GM06990 (cell line): ENCODE results near the gene PUS1.

Experiments used
- DNase-seq: peaks from one replicate; pipeline ENCODE4 v3.0.0-alpha.2; 2011; ENCODE audit not compliant: insufficient read length; ENCODE audit errors: extremely low read depth
- H3K27me3 ChIP-seq: replicated peaks from 2 replicates; pipeline ENCODE4 v1.6.0; 2011; ENCODE audit warnings: low read length; ENCODE audit not compliant: control insufficient read depth, insufficient read depth
- H3K36me3 ChIP-seq: 2 replicates; pipeline ENCODE4 v1.5.1; 2011; ENCODE audit warnings: low read length; ENCODE audit not compliant: control insufficient read depth, insufficient read depth
- H3K4me3 ChIP-seq: replicated peaks from 2 replicates; pipeline ENCODE4 v1.5.1; 2011; ENCODE audit warnings: low read depth, mild to moderate bottlenecking, control low read depth, low read length
- TF ChIP-seq, protein P1 (sequence below): IDR thresholded peaks from 2 replicates; pipeline ENCODE4 v1.5.1; 2011; ENCODE audit warnings: low read length, control low read depth, mild to moderate bottlenecking, inconsistent platforms; ENCODE audit not compliant: insufficient read depth, poor library complexity, severe bottlenecking

PUS1 gene

DNA sequence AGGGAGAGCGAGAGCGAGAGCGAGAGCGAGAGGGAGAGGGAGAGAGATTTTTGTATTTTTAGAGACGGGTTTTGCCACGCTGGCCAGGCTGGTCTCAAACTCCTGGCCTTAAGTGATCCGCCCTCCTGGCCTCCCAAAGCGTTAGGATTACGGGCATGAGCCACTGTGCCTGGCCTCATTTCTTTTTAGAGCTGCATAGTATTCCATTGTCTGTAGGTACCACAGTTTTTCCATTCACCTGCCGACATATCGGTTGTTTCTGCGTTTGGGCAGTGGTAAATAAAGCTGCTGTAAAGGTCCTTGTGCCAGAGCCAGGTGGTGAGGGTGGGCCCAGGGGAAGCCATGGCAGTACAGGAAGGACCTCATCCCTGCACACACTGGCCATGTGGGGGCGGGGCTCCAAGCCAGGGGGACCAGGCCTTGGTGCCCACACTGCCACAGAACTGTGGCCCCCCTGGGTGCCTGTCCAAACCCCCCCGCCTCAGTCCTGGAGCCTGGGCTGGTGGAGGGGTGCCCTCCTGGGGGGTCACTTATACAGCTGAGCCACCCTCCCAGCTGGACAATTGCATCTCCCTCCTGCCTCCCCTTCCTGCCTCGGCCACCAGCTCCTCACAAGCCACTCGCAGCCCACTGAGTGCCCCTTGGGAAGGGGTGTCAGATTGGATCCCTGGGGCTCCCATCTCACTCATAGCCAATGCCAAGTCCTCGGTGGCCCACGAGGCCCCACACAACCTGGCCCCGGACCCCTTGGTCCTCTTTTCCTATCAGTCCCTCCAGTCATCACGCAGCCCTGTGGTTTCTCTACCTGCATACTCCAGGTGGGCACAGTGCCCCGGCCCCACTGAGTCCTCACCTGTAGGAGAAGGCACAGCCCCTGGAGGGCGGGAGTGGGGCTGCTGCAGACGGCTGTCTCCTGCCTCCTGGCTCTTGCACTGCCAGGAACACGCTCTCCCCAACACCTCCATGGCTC is 1.7 kb upstream of the PUS1 start:
- H3K4me3 ChIP-seq, result no peak overlapping the region
- H3K36me3 ChIP-seq, result peaks cover 3% of the 10 kb centered on the region
- DNase-seq, result no peak
- H3K27me3 ChIP-seq, result no peaks in the 10 kb centered on the region
- TF ChIP-seq, protein P1, sequence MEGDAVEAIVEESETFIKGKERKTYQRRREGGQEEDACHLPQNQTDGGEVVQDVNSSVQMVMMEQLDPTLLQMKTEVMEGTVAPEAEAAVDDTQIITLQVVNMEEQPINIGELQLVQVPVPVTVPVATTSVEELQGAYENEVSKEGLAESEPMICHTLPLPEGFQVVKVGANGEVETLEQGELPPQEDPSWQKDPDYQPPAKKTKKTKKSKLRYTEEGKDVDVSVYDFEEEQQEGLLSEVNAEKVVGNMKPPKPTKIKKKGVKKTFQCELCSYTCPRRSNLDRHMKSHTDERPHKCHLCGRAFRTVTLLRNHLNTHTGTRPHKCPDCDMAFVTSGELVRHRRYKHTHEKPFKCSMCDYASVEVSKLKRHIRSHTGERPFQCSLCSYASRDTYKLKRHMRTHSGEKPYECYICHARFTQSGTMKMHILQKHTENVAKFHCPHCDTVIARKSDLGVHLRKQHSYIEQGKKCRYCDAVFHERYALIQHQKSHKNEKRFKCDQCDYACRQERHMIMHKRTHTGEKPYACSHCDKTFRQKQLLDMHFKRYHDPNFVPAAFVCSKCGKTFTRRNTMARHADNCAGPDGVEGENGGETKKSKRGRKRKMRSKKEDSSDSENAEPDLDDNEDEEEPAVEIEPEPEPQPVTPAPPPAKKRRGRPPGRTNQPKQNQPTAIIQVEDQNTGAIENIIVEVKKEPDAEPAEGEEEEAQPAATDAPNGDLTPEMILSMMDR, result no peak

DNA sequence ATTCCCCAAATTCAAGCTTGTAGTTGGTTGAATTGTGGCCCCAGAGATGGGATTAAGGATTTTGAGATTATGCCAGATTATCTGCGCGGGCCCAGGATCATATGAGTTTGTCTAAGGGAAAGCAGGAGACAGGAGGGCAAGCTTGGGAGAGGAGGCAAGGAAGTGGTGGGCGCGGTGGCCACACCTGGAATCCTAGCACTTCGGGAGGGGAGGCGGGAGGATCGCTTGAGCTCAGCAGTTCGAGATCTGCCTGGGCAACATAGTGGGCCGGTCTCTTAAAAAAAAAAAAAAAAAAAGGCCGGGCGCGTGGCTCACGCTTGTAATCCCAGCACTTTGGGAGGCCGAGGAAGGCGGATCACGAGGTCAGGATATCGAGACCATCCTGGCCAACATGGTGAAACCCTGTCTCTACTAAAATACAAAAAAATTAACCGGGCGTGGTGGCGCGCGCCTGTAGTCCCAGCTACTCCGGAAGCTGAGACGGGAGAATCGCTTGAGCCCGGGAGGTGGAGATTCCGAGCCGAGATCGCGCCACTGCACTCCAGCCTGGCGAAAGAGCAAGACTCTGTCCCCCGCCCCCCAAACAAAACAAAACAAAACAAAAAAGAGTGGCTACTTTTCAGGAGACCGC is 881 bp upstream of the PUS1 start:
- no peak for DNase-seq

DNA sequence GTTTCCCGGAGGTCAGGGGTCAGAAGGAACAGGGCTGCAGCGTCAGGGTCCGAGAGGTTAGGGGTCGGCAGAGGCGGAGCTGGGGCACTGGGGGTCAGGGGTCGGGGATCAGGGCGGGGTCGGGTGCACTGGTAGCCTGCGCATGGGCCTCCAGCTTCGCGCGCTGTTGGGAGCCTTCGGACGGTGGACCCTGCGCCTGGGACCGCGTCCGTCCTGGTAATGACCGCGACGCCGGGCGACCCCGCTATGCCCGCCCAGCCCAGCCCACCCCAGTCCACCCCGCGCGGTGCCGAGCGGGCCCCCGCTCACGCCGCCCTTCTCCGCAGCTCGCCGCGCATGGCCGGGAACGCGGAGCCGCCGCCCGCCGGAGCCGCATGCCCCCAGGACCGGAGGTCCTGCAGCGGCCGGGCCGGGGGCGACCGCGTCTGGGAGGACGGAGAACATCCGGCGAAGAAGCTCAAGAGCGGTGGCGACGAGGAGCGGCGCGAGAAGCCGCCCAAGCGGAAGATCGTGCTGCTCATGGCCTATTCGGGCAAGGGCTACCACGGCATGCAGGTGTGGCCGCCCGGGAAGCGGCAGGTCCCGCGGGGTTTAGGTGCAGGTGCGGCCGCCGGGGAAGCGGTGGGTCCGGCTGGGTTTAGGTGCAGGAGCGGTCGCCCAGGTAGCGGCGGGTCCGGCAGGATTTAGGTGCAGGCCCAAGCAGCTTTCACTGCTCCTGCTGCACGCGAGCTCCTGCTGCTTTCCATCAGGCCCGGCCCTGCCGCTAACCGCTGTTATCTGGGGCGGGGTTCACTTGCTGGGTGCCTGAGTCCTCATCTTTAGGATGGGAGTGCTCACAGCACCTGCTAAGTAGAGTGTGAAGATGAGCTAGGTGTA is 743 bp downstream of the PUS1 start:
- H3K36me3 ChIP-seq, result peaks cover 17% of the 10 kb centered on the region
- H3K27me3 ChIP-seq, result no peaks in the 10 kb centered on the region
- peak; percentile 67 for DNase-seq
- TF ChIP-seq, protein P1, result no peak
- peak overlapping the region; percentile 98 for H3K4me3 ChIP-seq

More for the DNA sequence above, 881 bp upstream of the PUS1 start:
- Histone ChIP-seq H3K27me3 (no peaks in the 10 kb centered on the region), H3K4me3 (peak overlapping the region; percentile 73), H3K36me3 (peaks cover 7% of the 10 kb centered on the region)
- TF ChIP-seq, protein P1, result no peak

DNA sequence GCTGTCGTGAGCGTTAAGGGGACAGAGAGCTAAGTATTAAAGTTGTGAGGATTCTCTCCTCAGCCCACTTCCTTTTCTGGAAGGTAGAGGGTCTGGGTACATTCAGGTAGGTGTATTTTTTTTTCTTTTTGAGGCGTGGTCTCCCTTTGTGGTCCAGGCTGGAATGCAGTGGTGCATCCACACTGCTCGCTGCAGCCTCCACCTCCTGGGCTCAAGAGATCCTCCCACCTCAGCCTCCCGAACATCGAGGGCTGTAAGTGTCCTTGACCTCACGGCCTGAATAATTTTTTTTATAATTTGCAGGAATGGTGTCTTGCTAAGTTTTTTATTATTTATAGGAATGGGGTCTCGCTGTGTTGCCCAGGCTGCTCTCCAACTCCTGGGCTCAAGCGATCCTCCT is 1.4 kb downstream of the PUS1 start:
- peak overlapping the region; percentile 98 for H3K4me3 ChIP-seq
- H3K36me3 ChIP-seq, result peaks cover 17% of the 10 kb centered on the region
- DNase-seq, result no peak
- TF ChIP-seq, protein P1, result no peak
- no peaks in the 10 kb centered on the region for H3K27me3 ChIP-seq

DNA sequence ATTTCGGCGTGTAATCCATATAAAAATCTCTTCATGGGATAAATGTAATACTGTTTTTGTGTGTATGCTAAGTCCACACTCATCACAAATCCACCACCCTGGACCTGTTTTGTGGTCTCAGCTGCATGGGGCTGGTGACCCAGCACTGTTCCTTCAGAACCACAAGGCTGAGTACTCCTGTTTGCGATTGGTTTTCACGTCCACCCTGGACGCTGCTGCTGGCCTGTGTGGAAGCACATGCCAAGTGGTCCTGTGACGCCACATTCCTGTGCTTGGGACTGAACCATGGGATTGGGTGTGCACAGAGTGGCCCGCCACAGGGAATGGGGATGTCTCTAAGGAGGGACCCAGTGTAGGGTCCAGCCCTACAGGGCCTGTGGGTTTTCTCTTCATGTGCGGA is 4.3 kb downstream of the PUS1 start:
- DNase-seq, result no peak
- Histone ChIP-seq H3K4me3 (no peak overlapping the region), H3K36me3 (peaks cover 17% of the 10 kb centered on the region), H3K27me3 (no peaks in the 10 kb centered on the region)
- TF ChIP-seq, protein P1, result no peak
